Endothelial cell of umbilical vein (primary cell): ENCODE measurements around the gene SIRPA. TPM values are rescaled to one million over a fixed set of nuclear protein-coding genes. Genes with fewer than 3 reads are reported as not detected.

Experiments used
- BruUV-seq: library from RNA; stranded (reverse); fragments of 400-500 nt; replicated peaks from 2 replicates; lab custom pipeline; 2021; lab: Mats Ljungman, UMichigan
- CTCF ChIA-PET: fragments of 300-600, 350-600 bp; sonication (Branson Sonifier 250); formaldehyde crosslinking; loops from one replicate; lab custom pipeline; 2021; ENCODE audit warnings: antibody characterized with exemption, inconsistent platforms; lab: Charles Lee
- POLR2A ChIA-PET: fragments of 300-600, 350-600 bp; sonication (Branson Sonifier 250); formaldehyde crosslinking; loops from one replicate; lab custom pipeline; 2021; ENCODE audit warnings: antibody characterized with exemption, inconsistent platforms; lab: Charles Lee
- DNase-seq: peaks from one replicate; pipeline ENCODE4 v3.0.0-alpha.2; 2011; ENCODE audit warnings: low read depth, low spot score
- FAIRE-seq: peaks from 2 replicates; lab custom pipeline; 2011; peaks lifted over from hg19 to GRCh38; lab: Jason Lieb, UNC
- H2AFZ ChIP-seq: 2 replicates; pipeline ENCODE4 v1.6.0; 2012; ENCODE audit warnings: low read depth, low read length, control low read depth, inconsistent platforms
- H3K27ac ChIP-seq: 2 replicates; pipeline ENCODE4 v1.5.1; 2011; ENCODE audit warnings: low read depth, mild to moderate bottlenecking, control low read depth, low read length, moderate library complexity; ENCODE audit not compliant: insufficient read depth
- H3K27me3 ChIP-seq, 2 experiments: 2 replicates each; pipeline versions ENCODE4 v1.6.0 to v1.6.1; 2011; ENCODE audit warnings: low read length in 2 of 2, mixed read lengths in 1 of 2; ENCODE audit not compliant: control insufficient read depth in 2 of 2, insufficient read depth in 2 of 2
- H3K36me3 ChIP-seq, 2 experiments: 2 replicates in 1 of 2; 3 replicates in 1 of 2; pipeline ENCODE4 v1.5.1; 2011; ENCODE audit warnings: low read length in 2 of 2, mild to moderate bottlenecking in 1 of 2, moderate library complexity in 1 of 2; ENCODE audit not compliant: control insufficient read depth in 2 of 2, insufficient read depth in 2 of 2; ENCODE audit errors: extremely low read depth in 1 of 2
- H3K4me1 ChIP-seq: 3 replicates; pipeline ENCODE4 v1.5.1; 2011; ENCODE audit warnings: mild to moderate bottlenecking, low read length; ENCODE audit not compliant: control insufficient read depth, insufficient read depth; ENCODE audit errors: extremely low read depth
- H3K4me2 ChIP-seq: 2 replicates; pipeline ENCODE4 v1.6.1; 2011; ENCODE audit warnings: low read length, control low read depth, mixed read lengths; ENCODE audit not compliant: insufficient read depth
- H3K4me3 ChIP-seq, 3 experiments: fragments of 200-600 bp in 1 of 3; sonication (generic), shearing (Covaris generic) in 1 of 3; replicated peaks in 1 of 3; 2 replicates each; pipeline ENCODE4 v1.5.1; 2011 to 2016; ENCODE audit warnings: control low read depth in 3 of 3, low read length in 3 of 3, mild to moderate bottlenecking in 2 of 3, inconsistent platforms in 1 of 3, low read depth in 1 of 3, moderate library complexity in 1 of 3; ENCODE audit not compliant: insufficient read depth in 1 of 3
- H3K79me2 ChIP-seq: 2 replicates; pipeline ENCODE4 v1.6.0; 2012; ENCODE audit warnings: low read length, inconsistent platforms; ENCODE audit not compliant: control insufficient read depth, insufficient read depth
- H3K9ac ChIP-seq: replicated peaks from 2 replicates; pipeline ENCODE3; 2011; ENCODE audit warnings: low read length, control low read depth; ENCODE audit not compliant: insufficient read depth; ENCODE audit errors: extremely low read depth
- H3K9me1 ChIP-seq: replicated peaks from 3 replicates; pipeline ENCODE4 v1.6.0; 2011; ENCODE audit warnings: mild to moderate bottlenecking, low read length; ENCODE audit not compliant: control insufficient read depth, insufficient read depth; ENCODE audit errors: extremely low read depth
- H3K9me3 ChIP-seq: replicated peaks from 2 replicates; pipeline ENCODE4 v1.5.1; 2012; ENCODE audit warnings: low read length, inconsistent platforms; ENCODE audit not compliant: control insufficient read depth, insufficient read depth
- H4K20me1 ChIP-seq: replicated peaks from 2 replicates; pipeline ENCODE3; 2011; ENCODE audit warnings: mild to moderate bottlenecking, low read length; ENCODE audit not compliant: control insufficient read depth, insufficient read depth; ENCODE audit errors: extremely low read depth
- EZH2 ChIP-seq: IDR thresholded peaks from 2 replicates; pipeline ENCODE4 v1.6.1; 2012; ENCODE audit warnings: borderline replicate concordance, low read depth, mild to moderate bottlenecking, moderate library complexity, low read length, inconsistent platforms; ENCODE audit not compliant: severe bottlenecking
- FOS ChIP-seq: IDR thresholded peaks from 2 replicates; pipeline ENCODE4 v1.6.1; 2011; ENCODE audit warnings: mild to moderate bottlenecking, low read length, moderate library complexity, borderline replicate concordance; ENCODE audit not compliant: insufficient read depth
- GATA2 ChIP-seq: IDR thresholded peaks from 2 replicates; pipeline ENCODE4 v1.7.0; 2011; ENCODE audit warnings: low read depth, mild to moderate bottlenecking, moderate library complexity, mixed read lengths, low read length; ENCODE audit not compliant: insufficient read length, insufficient read depth
- JUN ChIP-seq: IDR thresholded peaks from 2 replicates; pipeline ENCODE4 v1.6.1; 2011; ENCODE audit warnings: borderline replicate concordance, low read depth; ENCODE audit not compliant: insufficient read length, insufficient read depth
- MYC ChIP-seq: IDR thresholded peaks from one replicate; pipeline ENCODE4 v1.6.1; 2011; ENCODE audit warnings: mild to moderate bottlenecking, low read depth, low read length
- POLR2A ChIP-seq: IDR thresholded peaks from 2 replicates; pipeline ENCODE4 v1.6.1; 2012; ENCODE audit warnings: low read depth, mild to moderate bottlenecking, control low read depth, low read length
- POLR2AphosphoS5 ChIP-seq: IDR thresholded peaks from 2 replicates; pipeline ENCODE4 v1.6.1; 2012; ENCODE audit warnings: low read depth, mild to moderate bottlenecking, control low read depth, low read length, moderate library complexity; ENCODE audit not compliant: insufficient read depth
- dilution Hi-C: fragments of 300-500 bp; cut with MboI; formaldehyde crosslinking; loops from one replicate; pipeline ENCODE4 v1.15.0; 2019; ENCODE audit warnings: low sequenced_read_pairs; ENCODE audit not compliant: extremely low pct_ligation_motif_present
- intact Hi-C: fragments of 100-400 bp; cut with micrococcal nuclease; formaldehyde crosslinking; loops from one replicate; pipeline ENCODE4 v1.10.0; 2022
- polyA plus RNA-seq, 4 experiments: library from polyadenylated mRNA; depleted of rRNA in 3 of 4; stranded (reverse) in 3 of 4; unstranded in 1 of 4; fragments of >200 nt; gene quantifications; 2 replicates each; pipeline versions ENCODE4 v1.2.1 to v1.2.3, GENCODE V29; 2011 to 2012; ENCODE audit warnings: missing spikeins in 1 of 4
- total RNA-seq: library from RNA; stranded (reverse); gene quantifications from 2 replicates; pipeline ENCODE4 v1.2.3, GENCODE V29; 2021
- TF ChIP-seq, protein P1 (sequence below): IDR thresholded peaks from 2 replicates; pipeline ENCODE4 v1.6.1; 2011; ENCODE audit not compliant: insufficient read depth, insufficient read length
- TF ChIP-seq, protein P2 (sequence below), 2 donors: IDR thresholded peaks; 1 replicate in 1 of 2; 2 replicates in 1 of 2; pipeline ENCODE4 v1.5.1; 2011; ENCODE audit warnings: low read length in 2 of 2, mild to moderate bottlenecking in 2 of 2, moderate library complexity in 2 of 2, control low read depth in 1 of 2, inconsistent platforms in 1 of 2, low read depth in 1 of 2; ENCODE audit not compliant: insufficient read depth in 1 of 2; ENCODE audit errors: extremely low read depth in 1 of 2

Gene SIRPA
- total and polyA plus RNA-seq, 2 donors (not counting 3 experiments of a cell fraction or from before 2014, with no cell fraction given) = 29.9 to 59.2 TPM

DNA sequence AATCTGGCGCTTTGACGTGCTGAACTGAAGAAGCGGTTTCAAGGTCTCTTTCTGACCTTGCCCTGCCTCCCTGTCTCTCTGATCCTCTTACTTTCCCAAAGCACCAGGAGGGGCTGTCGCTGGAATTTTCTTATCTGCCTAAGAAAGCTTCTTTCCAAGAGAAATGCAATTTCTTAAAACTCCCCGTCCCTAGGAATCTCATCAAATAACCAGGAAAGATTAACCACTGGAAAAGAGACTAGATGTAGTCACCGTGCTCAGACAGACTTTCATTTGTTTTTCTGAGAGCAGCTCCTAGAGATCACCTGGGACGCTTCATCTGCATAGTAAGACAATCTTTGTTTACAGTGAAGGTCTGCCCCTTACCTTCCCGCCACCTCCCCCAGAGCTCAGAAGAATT, 60.0 kb downstream of the SIRPA start:
- TF ChIP-seq, protein P1, sequence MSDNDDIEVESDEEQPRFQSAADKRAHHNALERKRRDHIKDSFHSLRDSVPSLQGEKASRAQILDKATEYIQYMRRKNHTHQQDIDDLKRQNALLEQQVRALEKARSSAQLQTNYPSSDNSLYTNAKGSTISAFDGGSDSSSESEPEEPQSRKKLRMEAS = no peak
- TF ChIP-seq EZH2 = no peak
- no peak overlapping the region for H3K4me2 ChIP-seq
- CTCF ChIA-PET = interaction anchor here (3.2 kb wide), 1 partner anchor 10 kb away, joined by 23 read pairs; no protein-coding TSS in a partner anchor

DNA sequence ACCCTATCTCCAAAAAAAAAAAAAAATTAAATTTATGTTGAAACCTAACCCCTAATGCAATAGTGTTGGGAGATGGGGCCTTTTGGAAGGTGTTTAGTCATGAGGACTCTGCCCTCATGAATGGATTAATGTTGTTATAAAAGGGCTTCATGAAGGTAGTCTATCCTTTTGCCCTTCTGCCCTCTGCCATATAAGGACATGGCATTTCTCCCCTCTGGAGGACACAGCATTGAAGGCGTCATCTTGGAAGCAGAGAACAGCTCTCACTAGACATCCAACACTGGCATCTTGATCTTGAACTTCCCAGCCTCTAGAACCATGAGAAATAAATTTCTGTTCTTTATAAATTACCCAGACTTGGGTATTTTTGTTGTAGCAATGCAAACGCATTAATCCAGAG, 63.2 kb downstream of the SIRPA start:
- no peaks in the 10 kb centered on the region for H4K20me1 ChIP-seq
- no peak overlapping the region for H2AFZ ChIP-seq
- TF ChIP-seq, protein P1 = no peak
- TF ChIP-seq, protein P2, sequence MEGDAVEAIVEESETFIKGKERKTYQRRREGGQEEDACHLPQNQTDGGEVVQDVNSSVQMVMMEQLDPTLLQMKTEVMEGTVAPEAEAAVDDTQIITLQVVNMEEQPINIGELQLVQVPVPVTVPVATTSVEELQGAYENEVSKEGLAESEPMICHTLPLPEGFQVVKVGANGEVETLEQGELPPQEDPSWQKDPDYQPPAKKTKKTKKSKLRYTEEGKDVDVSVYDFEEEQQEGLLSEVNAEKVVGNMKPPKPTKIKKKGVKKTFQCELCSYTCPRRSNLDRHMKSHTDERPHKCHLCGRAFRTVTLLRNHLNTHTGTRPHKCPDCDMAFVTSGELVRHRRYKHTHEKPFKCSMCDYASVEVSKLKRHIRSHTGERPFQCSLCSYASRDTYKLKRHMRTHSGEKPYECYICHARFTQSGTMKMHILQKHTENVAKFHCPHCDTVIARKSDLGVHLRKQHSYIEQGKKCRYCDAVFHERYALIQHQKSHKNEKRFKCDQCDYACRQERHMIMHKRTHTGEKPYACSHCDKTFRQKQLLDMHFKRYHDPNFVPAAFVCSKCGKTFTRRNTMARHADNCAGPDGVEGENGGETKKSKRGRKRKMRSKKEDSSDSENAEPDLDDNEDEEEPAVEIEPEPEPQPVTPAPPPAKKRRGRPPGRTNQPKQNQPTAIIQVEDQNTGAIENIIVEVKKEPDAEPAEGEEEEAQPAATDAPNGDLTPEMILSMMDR (IDR thresholded peaks at IDR 0.05; ENCODE audit: extremely low read depth in 1 of 2, insufficient read depth in 1 of 2, low read depth in 1 of 2, low read length in 2 of 2) = no peak
- TF ChIP-seq POLR2AphosphoS5 (no peak), GATA2 (no peak), FOS (no peak), EZH2 (no peak), MYC (no peak), POLR2A (no peak), JUN (no peak)
- ChIA-PET POLR2A (no interaction called here), CTCF (interaction anchor here (1.1 kb wide), 1 partner anchor 8 kb away, joined by 3 read pairs; no protein-coding TSS in a partner anchor)
- FAIRE-seq (no peak), DNase-seq (no peak)
- H3K9me1 ChIP-seq = no peaks in the 10 kb centered on the region
- no peaks in the 10 kb centered on the region for H3K79me2 ChIP-seq
- H3K36me3 ChIP-seq = no peaks in the 10 kb centered on the region
- no peak overlapping the region for H3K4me2 ChIP-seq
- no peak overlapping the region for H3K4me3 ChIP-seq
- H3K9ac ChIP-seq = no peak overlapping the region
- H3K4me1 ChIP-seq = no peaks in the 10 kb centered on the region
- peaks cover 13 to 25% of the 10 kb centered on the region in 2 experiments for H3K27me3 ChIP-seq
- BruUV-seq = no TSS peak
- intact Hi-C loops (no loop called here), dilution Hi-C loops (no loop called here)
- no peaks in the 10 kb centered on the region for H3K9me3 ChIP-seq
- H3K27ac ChIP-seq = no peak overlapping the region

More for the DNA sequence above, 60.0 kb downstream of the SIRPA start:
- Histone ChIP-seq H3K4me3 (no peak overlapping the region), H3K9me3 (no peaks in the 10 kb centered on the region), H3K27ac (no peak overlapping the region), H3K9me1 (no peaks in the 10 kb centered on the region), H3K36me3 (no peaks in the 10 kb centered on the region), H3K4me1 (no peaks in the 10 kb centered on the region), H3K9ac (no peak overlapping the region), H3K79me2 (no peaks in the 10 kb centered on the region), H3K27me3 (peaks cover 8 to 10% of the 10 kb centered on the region in 2 experiments), H2AFZ (no peak overlapping the region), H4K20me1 (no peaks in the 10 kb centered on the region)
- no TSS peak for BruUV-seq
- FAIRE-seq (no peak), DNase-seq (no peak)
- POLR2A ChIA-PET = no interaction called here
- dilution Hi-C loops (no loop called here), intact Hi-C loops (no loop called here)
